Activated CD4-positive, alpha-beta T cell treated with anti-CD3 and anti-CD28 coated beads, Interleukin-2, amount 50 U/mL, for 4 hours (primary cell): ENCODE measurements around the gene PRKCB.
A peak's percentile ranks its signal among the peaks of the same experiment; 100 is the strongest.
"Not testable (repeated sequence)": the region's sequence is repeated elsewhere in the genome, so short reads cannot be mapped to it uniquely, and the experiment has no call there.

Source experiments
- DNase-seq, 2 experiments: peaks; one replicate each; pipeline ENCODE4 v3.0.0-alpha.2; 2020

Gene PRKCB

GRCh38 chr16:24141466-24141865 is 305.7 kb downstream of the PRKCB start:
- DNase-seq: no peak

GRCh38 chr16:24141917-24142316 is 306.1 kb downstream of the PRKCB start:
- no peak for DNase-seq

GRCh38 chr16:24145927-24146326 is 310.1 kb downstream of the PRKCB start:
- no peak for DNase-seq

GRCh38 chr16:24146518-24146917 is 310.7 kb downstream of the PRKCB start:
- DNase-seq: no peak

GRCh38 chr16:24149102-24149501 is 313.3 kb downstream of the PRKCB start:
- no peak for DNase-seq

- DNase-seq: no peak
Observed at GRCh38 chr16:24150282-24150681, 314.5 kb downstream of the PRKCB start.

GRCh38 chr16:24151482-24151939 is 315.7 kb downstream of the PRKCB start:
- peak in 1 of 2 experiments; percentile 3 for DNase-seq

GRCh38 chr16:24152048-24152447 is 316.3 kb downstream of the PRKCB start:
- DNase-seq: not testable (repeated sequence)

- DNase-seq: no peak
Observed at GRCh38 chr16:24152826-24153225, 317.0 kb downstream of the PRKCB start.

GRCh38 chr16:24156777-24157176 is 321.0 kb downstream of the PRKCB start:
- no peak for DNase-seq

GRCh38 chr16:24163935-24164334 is 328.2 kb downstream of the PRKCB start:
- DNase-seq: no peak

- no peak for DNase-seq
Observed at GRCh38 chr16:24164416-24164815, 328.6 kb downstream of the PRKCB start.

- no peak for DNase-seq
Observed at GRCh38 chr16:24165273-24165672, 329.5 kb downstream of the PRKCB start.

GRCh38 chr16:24166661-24167528 is 331.1 kb downstream of the PRKCB start:
- DNase-seq: no peak

- DNase-seq: no peak
Observed at GRCh38 chr16:24168856-24169255, 333.1 kb downstream of the PRKCB start.

GRCh38 chr16:24170407-24170806 is 334.6 kb downstream of the PRKCB start:
- DNase-seq: no peak

- no peak for DNase-seq
Observed at GRCh38 chr16:24174504-24174903, 338.7 kb downstream of the PRKCB start.

- DNase-seq: no peak
Observed at GRCh38 chr16:24174957-24175356, 339.2 kb downstream of the PRKCB start.

- DNase-seq: no peak
Observed at GRCh38 chr16:24178496-24178895, 342.7 kb downstream of the PRKCB start.

GRCh38 chr16:24180451-24180850 is 344.7 kb downstream of the PRKCB start:
- DNase-seq: no peak

GRCh38 chr16:24188021-24188542 is 352.3 kb downstream of the PRKCB start:
- DNase-seq: no peak

- DNase-seq: no peak
Observed at GRCh38 chr16:24188751-24189318, 353.1 kb downstream of the PRKCB start.

- no peak for DNase-seq
Observed at GRCh38 chr16:24189941-24190340, 354.2 kb downstream of the PRKCB start.

- DNase-seq: no peak
Observed at GRCh38 chr16:24191876-24192402, 356.2 kb downstream of the PRKCB start.
